NCI-H128 (cell line): ENCODE results near the gene ZNF496.
"Not testable (repeated sequence)": the region's sequence is repeated elsewhere in the genome, so short reads cannot be mapped to it uniquely, and the experiment has no call there.

Experiments used
- DNase-seq: peaks from one replicate; lab custom pipeline; 2025; ENCODE audit not compliant: unreplicated experiment; lab: John Stamatoyannopoulos, UW

The ZNF496 gene

GRCh38 chr1:247359559-247359958 is 27.9 kb upstream of the ZNF496 start:
- no peak for DNase-seq

GRCh38 chr1:247358920-247359319 is 27.3 kb upstream of the ZNF496 start:
- no peak for DNase-seq

- DNase-seq: no peak
These were observed 26.1 kb upstream of the ZNF496 start for GRCh38 chr1:247357781-247358211.

- no peak for DNase-seq
These were observed 25.5 kb upstream of the ZNF496 start for GRCh38 chr1:247357052-247357780.

- not testable (repeated sequence) for DNase-seq
These were observed 23.5 kb upstream of the ZNF496 start for GRCh38 chr1:247355160-247355559.

- no peak for DNase-seq
These were observed 20.5 kb upstream of the ZNF496 start for GRCh38 chr1:247352175-247352574.

GRCh38 chr1:247350587-247350986 is 18.9 kb upstream of the ZNF496 start:
- no peak for DNase-seq

- DNase-seq: no peak
These were observed 16.0 kb upstream of the ZNF496 start for GRCh38 chr1:247347477-247348222.

- no peak for DNase-seq
These were observed 14.2 kb upstream of the ZNF496 start for GRCh38 chr1:247345881-247346280.

- no peak for DNase-seq
These were observed 12.1 kb upstream of the ZNF496 start for GRCh38 chr1:247343801-247344200.

- DNase-seq: no peak
These were observed 7.1 kb upstream of the ZNF496 start for GRCh38 chr1:247338723-247339275.

GRCh38 chr1:247337961-247338360 is 6.3 kb upstream of the ZNF496 start:
- DNase-seq: no peak

GRCh38 chr1:247337250-247337746 is 5.6 kb upstream of the ZNF496 start:
- no peak for DNase-seq

- DNase-seq: no peak
These were observed 4.7 kb upstream of the ZNF496 start for GRCh38 chr1:247336390-247336789.

GRCh38 chr1:247335882-247336281 is 4.2 kb upstream of the ZNF496 start:
- DNase-seq: no peak

GRCh38 chr1:247334378-247335133 is 2.9 kb upstream of the ZNF496 start:
- no peak for DNase-seq

GRCh38 chr1:247332623-247333361 is 1.1 kb upstream of the ZNF496 start:
- DNase-seq: no peak

GRCh38 chr1:247332215-247332622 is 552 bp upstream of the ZNF496 start:
- DNase-seq: no peak

- DNase-seq: peak; percentile 56
These were observed 519 bp downstream of the ZNF496 start for GRCh38 chr1:247331172-247331524.

- no peak for DNase-seq
These were observed 1.0 kb downstream of the ZNF496 start for GRCh38 chr1:247330548-247331171.
